Measurements from ENCODE around the gene DDHD1. TPM values are rescaled to one million over a fixed set of nuclear protein-coding genes. Genes with fewer than 3 reads are reported as not detected.
A peak's percentile ranks its signal among the peaks of the same experiment; 100 is the strongest.

Gene DDHD1
- total and polyA plus RNA-seq, 2 donors from 2014 or later: 2.1 to 11.9 TPM

DNA sequence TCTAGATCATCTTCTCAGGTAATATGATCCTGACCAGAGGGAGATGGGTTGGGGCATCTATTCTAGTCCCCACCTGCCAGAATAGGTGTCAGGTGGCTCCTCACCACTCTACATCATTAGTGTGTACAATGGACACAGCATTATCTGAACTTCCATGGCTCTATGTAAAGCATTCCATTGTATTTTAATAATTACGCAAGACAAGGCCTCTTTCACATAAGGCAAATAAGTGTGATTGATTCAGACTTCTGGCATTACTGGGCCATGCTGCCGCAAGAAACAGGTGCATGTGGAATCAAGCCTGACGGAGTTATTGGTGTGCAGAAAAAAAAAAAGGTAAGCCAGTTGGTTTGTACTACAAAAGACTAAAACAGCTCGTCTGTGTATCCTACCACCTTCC, 3.1 kb upstream of the DDHD1 start:
- Histone ChIP-seq H3K4me1 (ENCODE audit: control insufficient read depth in 2 of 3, insufficient read depth in 2 of 3, low read depth in 1 of 3, low read length in 3 of 3) (peaks cover 0 to 3% (median under 1%) of the 10 kb centered on the region in 3 donors), H3K4me3 (ENCODE audit: low read length in 3 of 3) (no peak overlapping the region), H3K27me3 (ENCODE audit: control insufficient read depth, insufficient read depth, low read length) (no peaks in the 10 kb centered on the region), H3K36me3 (ENCODE audit: control insufficient read depth in 2 of 3, insufficient read depth in 3 of 3, low read length in 3 of 3) (no peaks in the 10 kb centered on the region), H3K9me3 (ENCODE audit: control insufficient read depth in 2 of 3, insufficient read depth in 1 of 3, low read length in 3 of 3) (no peaks in the 10 kb centered on the region), H3K9ac (ENCODE audit: low read length in 3 of 3) (no peak overlapping the region), H3K27ac (ENCODE audit: low read depth in 2 of 2, low read length in 2 of 2) (no peak overlapping the region)
- FAIRE-seq: no peak
- TF ChIP-seq, protein P1, sequence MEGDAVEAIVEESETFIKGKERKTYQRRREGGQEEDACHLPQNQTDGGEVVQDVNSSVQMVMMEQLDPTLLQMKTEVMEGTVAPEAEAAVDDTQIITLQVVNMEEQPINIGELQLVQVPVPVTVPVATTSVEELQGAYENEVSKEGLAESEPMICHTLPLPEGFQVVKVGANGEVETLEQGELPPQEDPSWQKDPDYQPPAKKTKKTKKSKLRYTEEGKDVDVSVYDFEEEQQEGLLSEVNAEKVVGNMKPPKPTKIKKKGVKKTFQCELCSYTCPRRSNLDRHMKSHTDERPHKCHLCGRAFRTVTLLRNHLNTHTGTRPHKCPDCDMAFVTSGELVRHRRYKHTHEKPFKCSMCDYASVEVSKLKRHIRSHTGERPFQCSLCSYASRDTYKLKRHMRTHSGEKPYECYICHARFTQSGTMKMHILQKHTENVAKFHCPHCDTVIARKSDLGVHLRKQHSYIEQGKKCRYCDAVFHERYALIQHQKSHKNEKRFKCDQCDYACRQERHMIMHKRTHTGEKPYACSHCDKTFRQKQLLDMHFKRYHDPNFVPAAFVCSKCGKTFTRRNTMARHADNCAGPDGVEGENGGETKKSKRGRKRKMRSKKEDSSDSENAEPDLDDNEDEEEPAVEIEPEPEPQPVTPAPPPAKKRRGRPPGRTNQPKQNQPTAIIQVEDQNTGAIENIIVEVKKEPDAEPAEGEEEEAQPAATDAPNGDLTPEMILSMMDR (IDR thresholded peaks at IDR 0.05; ENCODE audit: borderline replicate concordance, extremely low read depth, insufficient read depth): no peak
- intact Hi-C loops (cut with DNase I): no loop called here
- DNase-seq: peak in 1 of 5 donors; percentile 10

DNA sequence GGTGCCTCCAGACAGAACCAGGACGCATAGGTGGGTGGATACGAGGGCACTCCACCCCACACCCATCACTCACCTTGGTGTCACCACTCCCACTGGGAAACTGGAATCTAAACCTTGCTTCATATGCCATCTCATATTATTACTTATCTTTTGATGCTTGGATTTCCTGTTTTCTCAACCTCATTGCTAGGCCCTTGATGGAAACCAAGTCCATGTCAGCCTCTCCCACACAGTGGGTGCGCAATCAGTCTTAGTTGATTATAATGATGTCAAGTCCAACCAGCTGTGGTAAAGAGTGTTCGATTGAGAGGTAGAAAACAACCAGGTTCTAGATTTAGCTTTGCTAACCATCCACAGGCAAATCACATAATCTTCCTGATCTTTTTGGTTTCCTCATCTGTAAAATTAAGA, 584 bp upstream of the DDHD1 start:
- intact Hi-C loops (cut with DNase I): no loop called here
- H3K27ac ChIP-seq (ENCODE audit: low read depth in 2 of 2, low read length in 2 of 2): peak overlapping the region in 1 of 2 donors; percentile 36
- H3K4me3 ChIP-seq (ENCODE audit: low read length in 3 of 3): peak overlapping the region; percentile 55 to 82 (median 68)
- no peaks in the 10 kb centered on the region for H3K27me3 ChIP-seq (ENCODE audit: control insufficient read depth, insufficient read depth, low read length)
- peaks cover 0 to 4% (median 4%) of the 10 kb centered on the region in 3 donors for H3K4me1 ChIP-seq (ENCODE audit: control insufficient read depth in 2 of 3, insufficient read depth in 2 of 3, low read depth in 1 of 3, low read length in 3 of 3)
- no peaks in the 10 kb centered on the region for H3K9me3 ChIP-seq (ENCODE audit: control insufficient read depth in 2 of 3, insufficient read depth in 1 of 3, low read length in 3 of 3)
- no peak for FAIRE-seq
- TF ChIP-seq, protein P1 (IDR thresholded peaks at IDR 0.05; ENCODE audit: borderline replicate concordance, extremely low read depth, insufficient read depth): no peak
- no peaks in the 10 kb centered on the region for H3K36me3 ChIP-seq (ENCODE audit: control insufficient read depth in 2 of 3, insufficient read depth in 3 of 3, low read length in 3 of 3)
- DNase-seq: no peak
- H3K9ac ChIP-seq (ENCODE audit: low read length in 3 of 3): peak overlapping the region in 2 of 3 donors; percentile 27 to 57

DNA sequence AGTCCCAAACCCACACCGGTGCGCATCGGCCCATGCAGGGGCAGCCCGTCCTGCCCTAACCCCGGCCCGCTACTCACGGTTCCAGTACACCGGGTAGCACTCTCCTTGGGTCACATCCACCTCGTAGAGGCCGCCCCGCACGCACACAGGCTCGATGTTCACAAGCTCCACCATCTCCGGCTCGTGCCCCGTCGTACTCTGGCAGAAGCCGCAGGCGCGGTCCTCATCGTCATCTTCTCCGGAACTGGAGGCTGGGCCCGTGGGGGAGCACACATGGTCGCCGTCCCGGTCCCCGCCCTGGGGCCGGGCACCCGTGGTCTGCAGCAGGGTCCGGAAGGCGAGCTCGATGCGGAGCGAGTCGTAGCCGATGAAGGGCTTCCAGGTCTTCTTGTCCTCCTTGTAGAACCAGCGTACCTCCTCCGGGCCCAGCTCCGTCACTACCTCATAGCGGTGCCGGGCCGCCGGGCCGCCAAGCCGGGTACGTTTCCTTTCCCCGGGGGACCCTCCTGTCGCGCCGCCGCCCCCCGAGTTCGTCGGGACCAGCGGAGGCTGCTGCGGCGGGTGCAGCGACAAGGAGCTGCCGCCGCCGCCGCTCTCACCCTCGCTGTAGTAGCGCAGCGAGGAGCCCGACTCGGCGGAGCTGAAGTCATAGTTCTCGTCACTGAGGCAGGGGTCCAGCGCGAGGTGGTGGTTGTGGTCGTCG, 788 bp downstream of the DDHD1 start:
- TF ChIP-seq, protein P1 (IDR thresholded peaks at IDR 0.05; ENCODE audit: borderline replicate concordance, extremely low read depth, insufficient read depth): no peak
- Histone ChIP-seq H3K36me3 (ENCODE audit: control insufficient read depth in 2 of 3, insufficient read depth in 3 of 3, low read length in 3 of 3) (no peaks in the 10 kb centered on the region), H3K9ac (ENCODE audit: low read length in 3 of 3) (peak overlapping the region; percentile 56 to 72 (median 62)), H3K4me1 (ENCODE audit: control insufficient read depth in 2 of 3, insufficient read depth in 2 of 3, low read depth in 1 of 3, low read length in 3 of 3) (peaks cover 0 to 4% (median 4%) of the 10 kb centered on the region in 3 donors), H3K4me3 (ENCODE audit: low read length in 3 of 3) (peak overlapping the region; percentile 76 to 82 (median 79)), H3K27me3 (ENCODE audit: control insufficient read depth, insufficient read depth, low read length) (no peaks in the 10 kb centered on the region), H3K9me3 (ENCODE audit: control insufficient read depth in 2 of 3, insufficient read depth in 1 of 3, low read length in 3 of 3) (no peaks in the 10 kb centered on the region), H3K27ac (ENCODE audit: low read depth in 2 of 2, low read length in 2 of 2) (peak overlapping the region; percentile 61 to 66)
- intact Hi-C loops (cut with DNase I): no loop called here
- DNase-seq: peak; percentile 60 to 90 (median 74)
- FAIRE-seq: no peak
